ENCODE measurements around the gene RNF13.

GRCh38 chr3:149784064-149784704 lies 28.8 kb upstream of the RNF13 start:
- TF ChIP-seq CTCF (IDR thresholded peaks at IDR 0.05) (no peak), POLR2AphosphoS5 (IDR thresholded peaks at IDR 0.05; ENCODE audit: low read depth, low read length) (no peak), SIN3A (IDR thresholded peaks at IDR 0.05; ENCODE audit: borderline replicate concordance, insufficient read depth, low read depth, low read length) (no peak), REST (IDR thresholded peaks at IDR 0.05; ENCODE audit: insufficient read depth in 1 of 2, low read depth in 2 of 2, low read length in 1 of 2) (no peak), TCF7L2 (IDR thresholded peaks at IDR 0.05; ENCODE audit: low read depth, low read length) (no peak)

Data from Panc1 (cell line).